SK-N-SH (cell line): ENCODE data around the gene SMIM41. TPM values are rescaled to one million over a fixed set of nuclear protein-coding genes. Genes with fewer than 3 reads are reported as not detected.

Source experiments
- CTCF ChIA-PET: fragments of 300-600, 350-600 bp; formaldehyde crosslinking; extraction: SDS; loops from one replicate; lab custom pipeline; 2021; lab: Yijun Ruan, JAX
- POLR2A ChIA-PET: fragments of 350-600 bp; sonication (Branson Sonifier 250); formaldehyde crosslinking; extraction: SDS; loops from one replicate; lab custom pipeline; 2020; ENCODE audit warnings: antibody characterized with exemption, inconsistent platforms; lab: Yijun Ruan, JAX
- DNase-seq: peaks from one replicate; pipeline ENCODE4 v3.0.0; 2012
- H2AFZ ChIP-seq: fragments of 200-600 bp; sonication (generic); 2 replicates; pipeline ENCODE4 v1.8.1; 2016; ENCODE audit warnings: antibody characterized with exemption, mild to moderate bottlenecking, low read depth
- H3F3A ChIP-seq: fragments of 200-600 bp; sonication (generic); replicated peaks from 2 replicates; pipeline ENCODE3; 2016; ENCODE audit warnings: antibody characterized with exemption, mild to moderate bottlenecking; ENCODE audit not compliant: insufficient read depth
- H3K27ac ChIP-seq, 2 experiments: fragments of 200-500 bp in 1 of 2; fragments of 200-600 bp in 1 of 2; sonication (Bioruptor generic) in 1 of 2; sonication (generic), shearing (Covaris generic) in 1 of 2; 2 replicates each; pipeline versions ENCODE4 v1.5.1 to v1.6.1; 2014 to 2016; ENCODE audit warnings: low read depth in 2 of 2, inconsistent platforms in 1 of 2, low read length in 1 of 2, mild to moderate bottlenecking in 1 of 2, mixed read lengths in 1 of 2
- H3K27me3 ChIP-seq: fragments of 200-600 bp; sonication (generic), shearing (Covaris generic); 2 replicates; pipeline ENCODE4 v1.6.1; 2016; ENCODE audit warnings: mixed run types; ENCODE audit not compliant: insufficient read depth
- H3K36me3 ChIP-seq, 2 experiments: fragments of 200-500 bp in 1 of 2; fragments of 200-600 bp in 1 of 2; sonication (Bioruptor generic) in 1 of 2; sonication (generic) in 1 of 2; replicated peaks in 1 of 2; 2 replicates each; pipeline versions ENCODE3 to v1.5.1; 2014 to 2016; ENCODE audit warnings: low read length in 1 of 2, mild to moderate bottlenecking in 1 of 2; ENCODE audit not compliant: insufficient read depth in 2 of 2, control insufficient read depth in 1 of 2
- H3K4me1 ChIP-seq, 2 experiments: fragments of 200-500 bp in 1 of 2; fragments of 200-600 bp in 1 of 2; sonication (Bioruptor generic) in 1 of 2; sonication (generic), shearing (Covaris generic) in 1 of 2; 2 replicates each; pipeline versions ENCODE4 v1.5.1 to v1.6.1; 2014 to 2016; ENCODE audit warnings: low read depth in 1 of 2, low read length in 1 of 2, mixed run types in 1 of 2; ENCODE audit not compliant: insufficient read depth in 2 of 2, control insufficient read depth in 1 of 2
- H3K4me2 ChIP-seq: fragments of 200-600 bp; sonication (generic), shearing (Covaris generic); 2 replicates; pipeline ENCODE4 v1.6.1; 2017; ENCODE audit warnings: mixed run types
- H3K4me3 ChIP-seq, 2 experiments: fragments of 200-500 bp in 1 of 2; fragments of 200-600 bp in 1 of 2; sonication (Bioruptor generic) in 1 of 2; sonication (generic), shearing (Covaris generic) in 1 of 2; 2 replicates each; pipeline versions ENCODE4 v1.5.1 to v1.8.1; 2014 to 2016; ENCODE audit warnings: low read depth in 2 of 2, inconsistent platforms in 1 of 2, low read length in 1 of 2, mild to moderate bottlenecking in 1 of 2, mixed read lengths in 1 of 2, moderate library complexity in 1 of 2
- H3K79me2 ChIP-seq: fragments of 200-600 bp; sonication (generic); 2 replicates; pipeline ENCODE4 v1.8.1; 2017; ENCODE audit warnings: mild to moderate bottlenecking; ENCODE audit not compliant: insufficient read depth
- H3K9ac ChIP-seq: fragments of 200-600 bp; sonication (generic); 2 replicates; pipeline ENCODE4 v1.6.1; 2017; ENCODE audit warnings: mixed run types
- H3K9me2 ChIP-seq: fragments of 200-600 bp; sonication (generic); 2 replicates; pipeline ENCODE4 v1.6.1; 2017; ENCODE audit warnings: mixed run types
- H3K9me3 ChIP-seq: fragments of 200-600 bp; sonication (generic); 2 replicates; pipeline ENCODE4 v1.6.1; 2017; ENCODE audit warnings: mixed run types, mild to moderate bottlenecking, moderate library complexity
- H4K20me1 ChIP-seq: fragments of 200-600 bp; sonication (generic); 2 replicates; pipeline ENCODE4 v1.6.1; 2017; ENCODE audit warnings: mild to moderate bottlenecking, mixed run types; ENCODE audit not compliant: insufficient read depth
- EP300 ChIP-seq, 2 experiments: IDR thresholded peaks; 2 replicates each; pipeline versions ENCODE4 v1.4.0 to v1.6.1; 2012; ENCODE audit warnings: borderline replicate concordance in 1 of 2, low read depth in 1 of 2, low read length in 1 of 2
- FOSL2 ChIP-seq: IDR thresholded peaks from 2 replicates; pipeline ENCODE4 v1.4.0; 2012; ENCODE audit warnings: low read depth, mild to moderate bottlenecking, moderate library complexity, borderline replicate concordance
- FOXJ3 ChIP-seq: sonication (generic); formaldehyde crosslinking; IDR thresholded peaks from 2 replicates; pipeline ENCODE4 v1.5.1; 2020; ENCODE audit warnings: mild to moderate bottlenecking, missing genetic modification reagents
- NRF1 ChIP-seq: IDR thresholded peaks from 2 replicates; pipeline ENCODE4 v1.6.1; 2012; ENCODE audit warnings: low read depth, mild to moderate bottlenecking, low read length
- POLR2AphosphoS5 ChIP-seq: IDR thresholded peaks from 2 replicates; pipeline ENCODE4 v1.6.1; 2012; ENCODE audit warnings: low read depth, low read length
- RCOR1 ChIP-seq: fragments of 150-350 bp; IDR thresholded peaks from 2 replicates; pipeline ENCODE4 v1.6.1; 2017; ENCODE audit warnings: antibody characterized with exemption, low read length
- RXRA ChIP-seq: IDR thresholded peaks from 2 replicates; pipeline ENCODE4 v1.4.0; 2012; ENCODE audit warnings: low read depth, mild to moderate bottlenecking, borderline replicate concordance
- SIN3A ChIP-seq: IDR thresholded peaks from 2 replicates; pipeline ENCODE4 v1.6.1; 2012; ENCODE audit warnings: low read depth, mild to moderate bottlenecking, low read length, moderate library complexity, borderline replicate concordance
- SMC3 ChIP-seq: IDR thresholded peaks from 2 replicates; pipeline ENCODE4 v1.6.1; 2012; ENCODE audit warnings: low read depth, low read length, improper control_type of control experiment
- TCF12 ChIP-seq: IDR thresholded peaks from 2 replicates; pipeline ENCODE4 v1.4.0; 2012
- TEAD4 ChIP-seq: IDR thresholded peaks from 2 replicates; pipeline ENCODE4 v1.4.0; 2012; ENCODE audit warnings: mild to moderate bottlenecking, borderline replicate concordance; ENCODE audit not compliant: insufficient read depth
- WGBS: methylation state at CpG from one replicate; pipeline ENCODE4 v1.1.6; 2017; ENCODE audit warnings: low lambda C conversion rate; 5-methylcytosine and 5-hydroxymethylcytosine counted together
- polyA plus RNA-seq, 3 experiments: library from polyadenylated mRNA; depleted of rRNA; stranded (reverse); fragments of >200 nt; gene quantifications; 2 replicates each; pipeline ENCODE4 v1.2.3, GENCODE V29; 2012
- TF ChIP-seq, protein P1 (sequence below): IDR thresholded peaks from 2 replicates; pipeline ENCODE4 v1.6.1; 2012; ENCODE audit warnings: mild to moderate bottlenecking, low read depth, low read length, moderate library complexity
- TF ChIP-seq, protein P2 (sequence below): IDR thresholded peaks from 2 replicates; pipeline ENCODE4 v1.4.0; 2012; ENCODE audit warnings: low read depth
- TF ChIP-seq, protein P3 (sequence below): IDR thresholded peaks from 2 replicates; pipeline ENCODE4 v1.4.0; 2012; ENCODE audit warnings: low read depth, borderline replicate concordance
- TF ChIP-seq, protein P4 (sequence below): fragments of 150-350 bp; IDR thresholded peaks from 2 replicates; pipeline ENCODE4 v1.6.1; 2017; ENCODE audit warnings: antibody characterized with exemption, low read length, low read depth, borderline replicate concordance
- TF ChIP-seq, protein P5 (sequence below): fragments of 150-350 bp; IDR thresholded peaks from 2 replicates; pipeline ENCODE4 v1.6.1; 2016; ENCODE audit warnings: mild to moderate bottlenecking, low read depth, low read length

The SMIM41 gene
- polyA plus RNA-seq, 1 of the 3 experiments (the other 2 are of a cell fraction), result not detected

DNA sequence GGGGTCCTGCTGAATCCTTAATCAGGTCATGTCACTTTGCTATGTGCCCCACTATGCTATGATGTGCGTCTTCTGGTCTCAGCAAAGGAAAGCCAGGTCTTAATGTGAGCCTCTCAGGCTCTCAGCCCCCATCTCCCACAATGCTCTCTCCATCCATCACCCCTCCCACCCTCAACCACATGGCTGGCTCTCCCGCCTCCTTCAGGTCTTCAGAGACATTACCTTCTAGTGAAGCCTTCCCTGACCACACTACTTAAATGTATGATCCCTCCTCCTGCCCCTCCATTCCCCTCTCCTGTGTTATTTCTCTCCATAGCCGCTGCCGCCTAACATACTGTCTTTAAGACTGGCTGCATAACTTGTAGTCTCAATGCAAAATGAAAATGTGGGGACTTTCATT lies 61.8 kb downstream of the SMIM41 start (continued):
- TF ChIP-seq, protein P1, sequence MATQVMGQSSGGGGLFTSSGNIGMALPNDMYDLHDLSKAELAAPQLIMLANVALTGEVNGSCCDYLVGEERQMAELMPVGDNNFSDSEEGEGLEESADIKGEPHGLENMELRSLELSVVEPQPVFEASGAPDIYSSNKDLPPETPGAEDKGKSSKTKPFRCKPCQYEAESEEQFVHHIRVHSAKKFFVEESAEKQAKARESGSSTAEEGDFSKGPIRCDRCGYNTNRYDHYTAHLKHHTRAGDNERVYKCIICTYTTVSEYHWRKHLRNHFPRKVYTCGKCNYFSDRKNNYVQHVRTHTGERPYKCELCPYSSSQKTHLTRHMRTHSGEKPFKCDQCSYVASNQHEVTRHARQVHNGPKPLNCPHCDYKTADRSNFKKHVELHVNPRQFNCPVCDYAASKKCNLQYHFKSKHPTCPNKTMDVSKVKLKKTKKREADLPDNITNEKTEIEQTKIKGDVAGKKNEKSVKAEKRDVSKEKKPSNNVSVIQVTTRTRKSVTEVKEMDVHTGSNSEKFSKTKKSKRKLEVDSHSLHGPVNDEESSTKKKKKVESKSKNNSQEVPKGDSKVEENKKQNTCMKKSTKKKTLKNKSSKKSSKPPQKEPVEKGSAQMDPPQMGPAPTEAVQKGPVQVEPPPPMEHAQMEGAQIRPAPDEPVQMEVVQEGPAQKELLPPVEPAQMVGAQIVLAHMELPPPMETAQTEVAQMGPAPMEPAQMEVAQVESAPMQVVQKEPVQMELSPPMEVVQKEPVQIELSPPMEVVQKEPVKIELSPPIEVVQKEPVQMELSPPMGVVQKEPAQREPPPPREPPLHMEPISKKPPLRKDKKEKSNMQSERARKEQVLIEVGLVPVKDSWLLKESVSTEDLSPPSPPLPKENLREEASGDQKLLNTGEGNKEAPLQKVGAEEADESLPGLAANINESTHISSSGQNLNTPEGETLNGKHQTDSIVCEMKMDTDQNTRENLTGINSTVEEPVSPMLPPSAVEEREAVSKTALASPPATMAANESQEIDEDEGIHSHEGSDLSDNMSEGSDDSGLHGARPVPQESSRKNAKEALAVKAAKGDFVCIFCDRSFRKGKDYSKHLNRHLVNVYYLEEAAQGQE, result no peak
- TF ChIP-seq, protein P2, sequence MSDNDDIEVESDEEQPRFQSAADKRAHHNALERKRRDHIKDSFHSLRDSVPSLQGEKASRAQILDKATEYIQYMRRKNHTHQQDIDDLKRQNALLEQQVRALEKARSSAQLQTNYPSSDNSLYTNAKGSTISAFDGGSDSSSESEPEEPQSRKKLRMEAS, result no peak
- TF ChIP-seq, protein P3, sequence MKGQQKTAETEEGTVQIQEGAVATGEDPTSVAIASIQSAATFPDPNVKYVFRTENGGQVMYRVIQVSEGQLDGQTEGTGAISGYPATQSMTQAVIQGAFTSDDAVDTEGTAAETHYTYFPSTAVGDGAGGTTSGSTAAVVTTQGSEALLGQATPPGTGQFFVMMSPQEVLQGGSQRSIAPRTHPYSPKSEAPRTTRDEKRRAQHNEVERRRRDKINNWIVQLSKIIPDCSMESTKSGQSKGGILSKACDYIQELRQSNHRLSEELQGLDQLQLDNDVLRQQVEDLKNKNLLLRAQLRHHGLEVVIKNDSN, result no peak
- no peak for TF ChIP-seq RXRA
- no peak for TF ChIP-seq RCOR1
- no peak for TF ChIP-seq NRF1

DNA sequence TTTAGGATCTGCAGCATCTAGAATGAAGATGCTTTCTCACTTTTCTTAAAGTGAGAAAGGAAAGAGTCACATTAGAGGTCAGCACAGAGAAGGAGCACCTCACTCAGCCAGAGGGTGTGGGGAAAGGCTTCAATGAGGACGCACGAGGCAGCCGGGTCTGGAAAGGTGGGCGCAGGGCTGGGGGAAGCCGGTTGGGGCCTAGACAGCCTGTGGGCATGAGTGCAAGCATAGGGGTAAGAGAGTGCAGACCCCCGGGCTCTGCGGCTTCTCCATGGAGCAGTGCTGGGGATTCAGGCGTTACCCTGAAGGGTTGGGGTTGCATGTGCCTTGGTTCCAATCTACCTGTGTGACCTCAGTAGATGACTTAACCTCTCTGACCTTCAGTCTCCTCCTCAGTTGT lies 62.4 kb downstream of the SMIM41 start:
- CTCF ChIA-PET, result no interaction called here
- TF ChIP-seq SIN3A (no peak), RCOR1 (no peak), TCF12 (no peak), SMC3 (no peak), FOSL2 (no peak), FOXJ3 (CRISPR knock-in tag) (no peak), TEAD4 (no peak), POLR2AphosphoS5 (no peak), EP300 (IDR thresholded peaks at IDR 0.05; ENCODE audit: borderline replicate concordance in 1 of 2, low read depth in 1 of 2, low read length in 1 of 2) (no peak)
- TF ChIP-seq, protein P4, sequence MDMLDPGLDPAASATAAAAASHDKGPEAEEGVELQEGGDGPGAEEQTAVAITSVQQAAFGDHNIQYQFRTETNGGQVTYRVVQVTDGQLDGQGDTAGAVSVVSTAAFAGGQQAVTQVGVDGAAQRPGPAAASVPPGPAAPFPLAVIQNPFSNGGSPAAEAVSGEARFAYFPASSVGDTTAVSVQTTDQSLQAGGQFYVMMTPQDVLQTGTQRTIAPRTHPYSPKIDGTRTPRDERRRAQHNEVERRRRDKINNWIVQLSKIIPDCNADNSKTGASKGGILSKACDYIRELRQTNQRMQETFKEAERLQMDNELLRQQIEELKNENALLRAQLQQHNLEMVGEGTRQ, result no peak
- TF ChIP-seq, protein P5, sequence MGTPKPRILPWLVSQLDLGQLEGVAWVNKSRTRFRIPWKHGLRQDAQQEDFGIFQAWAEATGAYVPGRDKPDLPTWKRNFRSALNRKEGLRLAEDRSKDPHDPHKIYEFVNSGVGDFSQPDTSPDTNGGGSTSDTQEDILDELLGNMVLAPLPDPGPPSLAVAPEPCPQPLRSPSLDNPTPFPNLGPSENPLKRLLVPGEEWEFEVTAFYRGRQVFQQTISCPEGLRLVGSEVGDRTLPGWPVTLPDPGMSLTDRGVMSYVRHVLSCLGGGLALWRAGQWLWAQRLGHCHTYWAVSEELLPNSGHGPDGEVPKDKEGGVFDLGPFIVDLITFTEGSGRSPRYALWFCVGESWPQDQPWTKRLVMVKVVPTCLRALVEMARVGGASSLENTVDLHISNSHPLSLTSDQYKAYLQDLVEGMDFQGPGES, result no peak

More for the DNA sequence above, 62.4 kb downstream of the SMIM41 start:
- Histone ChIP-seq H2AFZ (no peak overlapping the region), H3K4me3 (no peak overlapping the region), H3K9me3 (no peaks in the 10 kb centered on the region), H3K4me2 (no peak overlapping the region), H3K4me1 (peaks cover 0 to 8% of the 10 kb centered on the region in 2 experiments; a peak in 2 of 4 replicates), H3F3A (peaks cover 4% of the 10 kb centered on the region), H3K79me2 (peaks cover 13% of the 10 kb centered on the region; the same call in 1 of the 2 replicates), H4K20me1 (no peaks in the 10 kb centered on the region), H3K27me3 (peaks cover 4% of the 10 kb centered on the region; the same call in 1 of the 2 replicates), H3K27ac (no peak overlapping the region), H3K9ac (no peak overlapping the region), H3K9me2 (no peaks in the 10 kb centered on the region), H3K36me3 (no peaks in the 10 kb centered on the region)
- 90% methylated on average over 5 of the region's 8 CpGs for WGBS
- DNase-seq, result no peak
- POLR2A ChIA-PET, result no interaction called here
